ENCODE measurements around the gene ERGIC2.

GRCh38 chr12:29337325-29337724 lies 43.6 kb downstream of the ERGIC2 start:
- TF ChIP-seq CTCF (IDR thresholded peaks at IDR 0.05) (no peak), EZH2 (IDR thresholded peaks at IDR 0.05; ENCODE audit: borderline replicate concordance, insufficient read depth, low read depth, low read length, poor library complexity, severe bottlenecking) (no peak)
